ENCODE results near the gene TSPEAR. TPM values are rescaled to one million over a fixed set of nuclear protein-coding genes. Genes with fewer than 3 reads are reported as not detected.

The TSPEAR gene
- total RNA-seq, 3 donors from 2014 or later (not counting 1 experiment from before 2014, with no cell fraction given): not detected

GRCh38 chr21:44502171-44502958 lies 209.0 kb downstream of the TSPEAR start:
- intact Hi-C loops (cut with micrococcal nuclease): no loop called here
- WGBS (ENCODE audit: insufficient coverage): 89% methylated on average over 27 of the region's 27 CpGs
- H3K9me3 Mint-ChIP-seq: no peaks in the 10 kb centered on the region
- H3K27me3 Mint-ChIP-seq (ENCODE audit: low read depth in 2 of 2): peaks cover 0 to 5% of the 10 kb centered on the region in 2 donors
- H3K4me3 Mint-ChIP-seq: no peak overlapping the region
- H3K4me3 ChIP-seq (ENCODE audit: low read length): no peak overlapping the region
- TF ChIP-seq CTCF (IDR thresholded peaks at IDR 0.05): no peak
- peaks cover 6% of the 10 kb centered on the region for H3K4me1 ChIP-seq (ENCODE audit: control insufficient read depth, insufficient read depth, low read length)
- H3K9me3 ChIP-seq (ENCODE audit: control insufficient read depth, insufficient read depth, low read length): no peaks in the 10 kb centered on the region
- no peaks in the 10 kb centered on the region for H3K27me3 ChIP-seq (ENCODE audit: control insufficient read depth, insufficient read depth, low read length)
- ATAC-seq (no peak), DNase-seq (no peak)
- H3K36me3 Mint-ChIP-seq: no peaks in the 10 kb centered on the region
- no peak overlapping the region for H3K27ac ChIP-seq (ENCODE audit: low read length)
- H3K36me3 ChIP-seq (ENCODE audit: control insufficient read depth, insufficient read depth, low read length): no peaks in the 10 kb centered on the region
- H3K27ac Mint-ChIP-seq: no peak overlapping the region
- H3K4me1 Mint-ChIP-seq: peaks cover 0 to 6% of the 10 kb centered on the region in 2 donors

- Mint-ChIP-seq H3K4me1 (peaks cover 0 to 11% of the 10 kb centered on the region in 2 donors), H3K36me3 (no peaks in the 10 kb centered on the region), H3K4me3 (no peak overlapping the region), H3K27ac (no peak overlapping the region), H3K9me3 (no peaks in the 10 kb centered on the region), H3K27me3 (ENCODE audit: low read depth in 2 of 2) (peaks cover 3 to 14% of the 10 kb centered on the region in 2 donors)
- DNase-seq (no peak), ATAC-seq (no peak)
- Histone ChIP-seq H3K9me3 (ENCODE audit: control insufficient read depth, insufficient read depth, low read length) (no peaks in the 10 kb centered on the region), H3K27ac (ENCODE audit: low read length) (no peak overlapping the region), H3K27me3 (ENCODE audit: control insufficient read depth, insufficient read depth, low read length) (no peaks in the 10 kb centered on the region), H3K4me1 (ENCODE audit: control insufficient read depth, insufficient read depth, low read length) (peaks cover 6% of the 10 kb centered on the region), H3K4me3 (ENCODE audit: low read length) (no peak overlapping the region), H3K36me3 (ENCODE audit: control insufficient read depth, insufficient read depth, low read length) (no peaks in the 10 kb centered on the region)
- WGBS (ENCODE audit: insufficient coverage): 88% methylated on average over 17 of the region's 19 CpGs
- intact Hi-C loops (cut with micrococcal nuclease): no loop called here
- TF ChIP-seq CTCF (IDR thresholded peaks at IDR 0.05): no peak
Observed at GRCh38 chr21:44500111-44500510, 211.3 kb downstream of the TSPEAR start.

GRCh38 chr21:44499631-44500030 lies 211.7 kb downstream of the TSPEAR start:
- no peaks in the 10 kb centered on the region for H3K36me3 ChIP-seq (ENCODE audit: control insufficient read depth, insufficient read depth, low read length)
- DNase-seq (no peak), ATAC-seq (no peak)
- intact Hi-C loops (cut with micrococcal nuclease): no loop called here
- WGBS (ENCODE audit: insufficient coverage): 86% methylated on average over 23 of the region's 23 CpGs
- H3K4me1 Mint-ChIP-seq: peaks cover 0 to 11% of the 10 kb centered on the region in 2 donors
- H3K9me3 Mint-ChIP-seq: no peaks in the 10 kb centered on the region
- H3K9me3 ChIP-seq (ENCODE audit: control insufficient read depth, insufficient read depth, low read length): no peaks in the 10 kb centered on the region
- no peak overlapping the region for H3K27ac Mint-ChIP-seq
- H3K4me3 ChIP-seq (ENCODE audit: low read length): no peak overlapping the region
- H3K4me1 ChIP-seq (ENCODE audit: control insufficient read depth, insufficient read depth, low read length): peaks cover 6% of the 10 kb centered on the region
- no peak overlapping the region for H3K4me3 Mint-ChIP-seq
- no peaks in the 10 kb centered on the region for H3K27me3 ChIP-seq (ENCODE audit: control insufficient read depth, insufficient read depth, low read length)
- TF ChIP-seq CTCF (IDR thresholded peaks at IDR 0.05): no peak
- no peaks in the 10 kb centered on the region for H3K36me3 Mint-ChIP-seq
- no peak overlapping the region for H3K27ac ChIP-seq (ENCODE audit: low read length)
- peaks cover 3 to 15% of the 10 kb centered on the region in 2 donors for H3K27me3 Mint-ChIP-seq (ENCODE audit: low read depth in 2 of 2)

- Mint-ChIP-seq H3K4me1 (peaks cover 0 to 11% of the 10 kb centered on the region in 2 donors), H3K4me3 (no peak overlapping the region), H3K27me3 (ENCODE audit: low read depth in 2 of 2) (peaks cover 3 to 15% of the 10 kb centered on the region in 2 donors), H3K9me3 (no peaks in the 10 kb centered on the region), H3K27ac (no peak overlapping the region), H3K36me3 (no peaks in the 10 kb centered on the region)
- 91% methylated on average over 18 of the region's 18 CpGs for WGBS (ENCODE audit: insufficient coverage)
- Histone ChIP-seq H3K27ac (ENCODE audit: low read length) (no peak overlapping the region), H3K4me3 (ENCODE audit: low read length) (no peak overlapping the region), H3K27me3 (ENCODE audit: control insufficient read depth, insufficient read depth, low read length) (no peaks in the 10 kb centered on the region), H3K9me3 (ENCODE audit: control insufficient read depth, insufficient read depth, low read length) (no peaks in the 10 kb centered on the region), H3K36me3 (ENCODE audit: control insufficient read depth, insufficient read depth, low read length) (no peaks in the 10 kb centered on the region), H3K4me1 (ENCODE audit: control insufficient read depth, insufficient read depth, low read length) (peaks cover 5% of the 10 kb centered on the region)
- ATAC-seq (no peak), DNase-seq (no peak)
- no peak for TF ChIP-seq CTCF (IDR thresholded peaks at IDR 0.05)
- intact Hi-C loops (cut with micrococcal nuclease): no loop called here
Observed at GRCh38 chr21:44499211-44499560, 212.2 kb downstream of the TSPEAR start.
